Measurements from ENCODE around the gene HIF1A. TPM values are rescaled to one million over a fixed set of nuclear protein-coding genes. Genes with fewer than 3 reads are reported as not detected.
A peak's percentile ranks its signal among the peaks of the same experiment; 100 is the strongest.

Gene HIF1A
- total and polyA plus RNA-seq, 2 of the 13 experiments (the other 11 are each of a cell fraction or from before 2014, with no cell fraction given), result 41.0 to 126 TPM

GRCh38 chr14:61678975-61679374 is 16.3 kb upstream of the HIF1A start:
- Histone ChIP-seq H3K36me3 (replicated peaks in 1 of 2; ENCODE audit: control insufficient read depth in 1 of 2, insufficient read depth in 2 of 2, low read length in 2 of 2) (no peaks in the 10 kb centered on the region), H3K9ac (ENCODE audit: insufficient read depth, low read depth, low read length) (no peak overlapping the region), H3K27me3 (ENCODE audit: control insufficient read depth in 1 of 2, insufficient read depth in 2 of 2, low read length in 2 of 2) (peaks cover 0 to 21% of the 10 kb centered on the region in 2 experiments; a peak in 3 of 5 replicates), H3K4me3 (replicated peaks in 1 of 3; ENCODE audit: insufficient read depth in 1 of 3, low read depth in 2 of 3, low read length in 3 of 3) (no peak overlapping the region), H3K27ac (ENCODE audit: extremely low read length, insufficient read depth, low read length) (no peak overlapping the region), H3K4me1 (ENCODE audit: insufficient read depth, low read length) (no peaks in the 10 kb centered on the region), H3K9me3 (ENCODE audit: low read length) (no peaks in the 10 kb centered on the region), H2AFZ (ENCODE audit: low read length) (peak overlapping the region; percentile 23), H3K79me2 (ENCODE audit: insufficient read depth, low read length) (no peaks in the 10 kb centered on the region), H4K20me1 (ENCODE audit: insufficient read depth, low read length) (no peaks in the 10 kb centered on the region), H3K4me2 (ENCODE audit: low read depth, low read length) (no peak overlapping the region)
- intact Hi-C loops (cut with micrococcal nuclease; ENCODE audit: unreplicated experiment) (no loop called here), in situ Hi-C loops (cut with HindIII; ENCODE audit: extremely low pct_ligation_motif_present, low pct_unique_long_range_greater_than_20kb) (no loop called here)
- ATAC-seq, result peak; percentile 55; the same call in 2 of the 3 replicates
- no peak for FAIRE-seq
- CTCF ChIA-PET (ENCODE audit: low intra/inter-chr PET ratio, low total read pairs), result no interaction called here
- TF ChIP-seq SMAD3 (CRISPR knock-in tag; IDR thresholded peaks at IDR 0.05), result no peak
- DNase-seq (ENCODE audit: low spot score), result no peak
- POLR2A ChIA-PET, result no interaction called here
- 7% methylated on average over 2 of the region's 2 CpGs for WGBS (ENCODE audit: low lambda C conversion rate)
- no TSS peak for BruUV-seq (replicated peaks)

GRCh38 chr14:61681413-61681812 is 13.9 kb upstream of the HIF1A start:
- POLR2A ChIA-PET, result no interaction called here
- FAIRE-seq (no peak), DNase-seq (ENCODE audit: low spot score) (no peak), ATAC-seq (no peak)
- H4K20me1 ChIP-seq (ENCODE audit: insufficient read depth, low read length), result no peaks in the 10 kb centered on the region
- BruUV-seq (replicated peaks), result no TSS peak
- in situ Hi-C loops (cut with HindIII; ENCODE audit: extremely low pct_ligation_motif_present, low pct_unique_long_range_greater_than_20kb), result no loop called here
- no peak for TF ChIP-seq ZNF572 (CRISPR knock-in tag; IDR thresholded peaks at IDR 0.05)
- no peak for TF ChIP-seq ZGPAT (CRISPR knock-in tag; IDR thresholded peaks at IDR 0.05)
- TF ChIP-seq GFI1 (CRISPR knock-in tag; IDR thresholded peaks at IDR 0.05; ENCODE audit: borderline replicate concordance), result no peak
- TF ChIP-seq, protein P1, sequence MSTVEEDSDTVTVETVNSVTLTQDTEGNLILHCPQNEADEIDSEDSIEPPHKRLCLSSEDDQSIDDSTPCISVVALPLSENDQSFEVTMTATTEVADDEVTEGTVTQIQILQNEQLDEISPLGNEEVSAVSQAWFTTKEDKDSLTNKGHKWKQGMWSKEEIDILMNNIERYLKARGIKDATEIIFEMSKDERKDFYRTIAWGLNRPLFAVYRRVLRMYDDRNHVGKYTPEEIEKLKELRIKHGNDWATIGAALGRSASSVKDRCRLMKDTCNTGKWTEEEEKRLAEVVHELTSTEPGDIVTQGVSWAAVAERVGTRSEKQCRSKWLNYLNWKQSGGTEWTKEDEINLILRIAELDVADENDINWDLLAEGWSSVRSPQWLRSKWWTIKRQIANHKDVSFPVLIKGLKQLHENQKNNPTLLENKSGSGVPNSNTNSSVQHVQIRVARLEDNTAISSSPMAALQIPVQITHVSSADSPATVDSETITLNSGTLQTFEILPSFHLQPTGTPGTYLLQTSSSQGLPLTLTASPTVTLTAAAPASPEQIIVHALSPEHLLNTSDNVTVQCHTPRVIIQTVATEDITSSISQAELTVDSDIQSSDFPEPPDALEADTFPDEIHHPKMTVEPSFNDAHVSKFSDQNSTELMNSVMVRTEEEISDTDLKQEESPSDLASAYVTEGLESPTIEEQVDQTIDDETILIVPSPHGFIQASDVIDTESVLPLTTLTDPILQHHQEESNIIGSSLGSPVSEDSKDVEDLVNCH (CRISPR knock-in tag; IDR thresholded peaks at IDR 0.05), result no peak
- no peaks in the 10 kb centered on the region for H3K36me3 ChIP-seq (replicated peaks in 1 of 2; ENCODE audit: control insufficient read depth in 1 of 2, insufficient read depth in 2 of 2, low read length in 2 of 2)
- H3K9ac ChIP-seq (ENCODE audit: insufficient read depth, low read depth, low read length), result no peak overlapping the region
- no peak overlapping the region for H3K4me2 ChIP-seq (ENCODE audit: low read depth, low read length)
- no peak overlapping the region for H2AFZ ChIP-seq (ENCODE audit: low read length)
- H3K79me2 ChIP-seq (ENCODE audit: insufficient read depth, low read length), result no peaks in the 10 kb centered on the region
- no peak overlapping the region for H3K4me3 ChIP-seq (replicated peaks in 1 of 3; ENCODE audit: insufficient read depth in 1 of 3, low read depth in 2 of 3, low read length in 3 of 3)
- peaks cover 0 to 16% of the 10 kb centered on the region in 2 experiments; a peak in 3 of 5 replicates for H3K27me3 ChIP-seq (ENCODE audit: control insufficient read depth in 1 of 2, insufficient read depth in 2 of 2, low read length in 2 of 2)
- H3K27ac ChIP-seq (ENCODE audit: extremely low read length, insufficient read depth, low read length), result no peak overlapping the region
- no peaks in the 10 kb centered on the region for H3K9me3 ChIP-seq (ENCODE audit: low read length)
- intact Hi-C loops (cut with micrococcal nuclease; ENCODE audit: unreplicated experiment), result no loop called here
- no peaks in the 10 kb centered on the region for H3K4me1 ChIP-seq (ENCODE audit: insufficient read depth, low read length)
- CTCF ChIA-PET (ENCODE audit: low intra/inter-chr PET ratio, low total read pairs), result no interaction called here
- WGBS (ENCODE audit: low lambda C conversion rate), result 50% methylated on average over 6 of the region's 6 CpGs

Data from HepG2 (cell line).